Stimulated activated CD4-positive, alpha-beta T cell treated with anti-CD3 and anti-CD28 coated beads, TNF-alpha, amount 100 ng/mL, for 48 hours (primary cell): ENCODE data around the gene DCX.

Source experiments
- DNase-seq, 3 donors: peaks; one replicate each; pipeline ENCODE4 v3.0.0-alpha.2; 2020; ENCODE audit warnings: low read depth in 3 of 3

Gene DCX

DNA sequence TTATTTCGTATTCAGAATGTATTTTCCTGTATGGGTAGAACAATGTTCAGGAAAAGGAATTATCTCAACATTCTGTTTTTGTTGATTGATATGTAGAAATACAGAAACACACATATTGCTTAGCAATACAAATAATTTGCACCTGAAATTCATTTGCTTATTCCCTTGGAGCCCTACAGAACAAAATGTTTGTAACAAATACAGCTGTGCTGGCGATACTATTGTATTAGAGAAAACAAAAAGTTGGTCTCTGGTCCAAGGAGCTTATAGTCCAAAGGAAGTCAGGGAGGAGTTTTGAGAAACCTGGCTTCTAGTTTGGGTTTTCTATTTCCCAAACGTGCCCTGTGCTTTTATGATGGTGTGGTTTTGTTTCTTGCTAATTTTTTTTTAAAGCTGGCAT is 104.0 kb downstream of the DCX start:
- no peak for DNase-seq

DNA sequence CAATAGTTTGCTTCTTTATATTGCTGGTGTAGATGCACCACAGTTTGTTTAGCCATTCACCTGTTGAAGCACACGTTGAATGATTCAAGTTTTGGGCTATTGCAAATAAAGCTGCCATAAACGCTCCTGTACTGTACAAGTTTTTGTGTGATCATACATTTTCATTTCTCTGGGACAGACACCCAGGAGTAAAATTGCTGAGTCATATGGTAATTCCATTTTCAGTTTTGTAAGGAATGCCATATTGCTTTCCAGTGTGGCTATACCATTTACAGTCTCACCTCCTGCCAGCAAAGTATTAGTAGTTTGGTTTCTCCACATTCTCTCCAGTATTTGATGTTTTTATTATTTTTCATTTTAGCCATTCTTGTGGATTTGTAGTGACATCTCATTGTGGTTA is 109.7 kb downstream of the DCX start:
- no peak for DNase-seq

DNA sequence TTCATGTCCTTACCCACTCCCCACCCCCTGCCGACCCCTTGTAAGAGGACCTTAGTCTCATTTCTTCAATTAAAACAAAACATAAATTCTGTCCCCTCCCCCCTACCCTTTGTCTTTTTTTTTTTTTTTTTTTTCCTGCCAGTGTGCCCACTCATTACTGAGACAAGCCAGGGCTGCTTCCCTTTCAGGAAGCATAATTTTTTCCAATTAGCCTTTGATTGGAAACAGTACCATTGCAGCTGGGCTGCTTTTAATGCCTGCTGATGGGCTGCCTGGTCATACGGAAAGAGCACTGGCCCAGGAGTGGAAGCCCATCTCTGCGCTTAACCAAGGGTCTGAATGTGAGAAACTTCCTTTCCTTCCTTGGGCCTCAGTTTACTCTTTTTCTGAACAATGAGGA is 123.2 kb downstream of the DCX start:
- no peak for DNase-seq

DNA sequence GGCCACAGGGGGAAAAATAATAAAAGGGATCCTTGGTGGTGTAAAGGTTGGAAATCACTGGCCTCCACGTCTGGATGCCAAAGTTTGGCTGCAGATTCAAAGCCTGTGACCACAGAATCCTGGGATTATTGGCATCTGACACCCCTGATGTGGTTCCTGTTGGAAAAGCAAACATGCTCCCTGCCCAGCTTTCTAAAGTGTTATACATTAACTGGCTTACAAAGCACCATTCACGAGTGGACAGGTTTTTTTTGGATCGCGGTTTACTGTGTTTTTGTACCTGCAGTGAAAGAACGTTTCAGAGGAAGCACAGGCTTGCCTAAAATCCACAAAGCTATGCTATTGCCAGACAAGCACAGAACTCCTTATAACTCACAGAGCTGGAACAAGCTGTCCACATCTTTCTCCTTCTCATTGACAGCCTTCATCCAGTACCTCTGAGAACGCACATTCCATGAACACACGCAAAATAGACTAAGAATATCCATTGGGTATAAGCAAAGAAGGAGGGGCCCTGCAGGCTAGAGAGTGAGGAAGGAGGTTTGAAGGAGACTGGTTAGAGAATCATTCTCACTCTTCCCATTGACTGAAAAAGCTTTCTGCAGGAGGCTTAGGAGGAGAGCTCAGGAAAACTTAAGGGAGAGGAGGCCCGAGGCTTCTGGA is 127.2 kb downstream of the DCX start:
- no peak for DNase-seq

DNA sequence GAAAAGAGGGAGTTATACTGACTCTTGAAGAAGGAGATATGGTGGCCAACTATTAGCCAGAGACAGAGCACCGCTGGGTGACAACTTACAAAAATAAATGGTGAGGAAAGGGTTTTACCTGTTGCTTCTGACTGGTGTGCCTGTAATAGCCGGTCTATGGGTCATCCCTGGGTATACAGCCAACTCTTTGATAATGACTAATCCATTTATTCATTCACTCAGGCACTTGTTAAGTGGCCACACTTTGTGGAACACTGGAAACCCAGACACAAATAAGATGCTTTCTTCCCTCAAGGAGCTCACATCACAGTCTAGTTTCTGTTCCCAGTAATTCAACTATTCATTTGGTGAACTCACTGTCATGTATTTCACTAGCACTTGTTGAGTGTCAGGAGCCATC is 128.5 kb downstream of the DCX start:
- no peak for DNase-seq

DNA sequence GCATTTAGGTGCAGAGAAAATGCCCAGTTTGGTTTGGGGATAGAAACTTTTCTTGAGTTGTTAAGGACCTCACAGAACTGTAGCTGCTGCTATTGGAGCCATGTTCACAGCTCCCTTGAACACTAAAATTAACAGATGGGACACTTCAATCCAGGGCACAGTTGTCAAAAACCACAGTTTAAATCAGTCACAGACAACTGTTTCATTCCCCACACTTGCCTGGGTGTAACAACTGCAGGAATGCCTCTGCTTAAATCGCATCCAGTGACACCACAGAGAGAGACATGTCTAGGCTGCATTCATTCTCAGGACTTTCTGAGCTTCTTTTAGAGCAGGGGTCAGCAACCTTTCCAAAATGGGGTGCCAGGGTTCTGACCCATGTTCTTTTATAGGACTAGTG is 129.0 kb downstream of the DCX start:
- DNase-seq, result no peak

DNA sequence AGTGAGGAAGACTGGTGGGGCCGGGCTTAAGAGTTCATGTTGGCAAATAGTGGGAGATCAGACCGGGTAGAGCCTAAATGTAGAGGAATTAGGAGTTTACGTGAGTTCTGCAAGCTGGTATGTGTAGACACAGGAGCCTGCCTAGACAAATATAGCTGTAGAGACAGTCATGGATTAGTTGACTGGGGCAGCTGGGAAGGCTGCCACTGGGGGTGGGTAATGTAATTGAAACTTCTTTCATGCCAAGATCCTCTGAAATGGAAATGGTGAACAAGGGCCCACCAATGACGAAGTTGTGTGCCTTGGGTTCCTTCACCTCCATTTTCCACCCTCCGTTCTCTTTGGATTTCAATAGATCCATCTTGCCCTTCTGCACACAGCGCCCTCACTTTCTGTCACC is 129.9 kb downstream of the DCX start:
- DNase-seq, result no peak

DNA sequence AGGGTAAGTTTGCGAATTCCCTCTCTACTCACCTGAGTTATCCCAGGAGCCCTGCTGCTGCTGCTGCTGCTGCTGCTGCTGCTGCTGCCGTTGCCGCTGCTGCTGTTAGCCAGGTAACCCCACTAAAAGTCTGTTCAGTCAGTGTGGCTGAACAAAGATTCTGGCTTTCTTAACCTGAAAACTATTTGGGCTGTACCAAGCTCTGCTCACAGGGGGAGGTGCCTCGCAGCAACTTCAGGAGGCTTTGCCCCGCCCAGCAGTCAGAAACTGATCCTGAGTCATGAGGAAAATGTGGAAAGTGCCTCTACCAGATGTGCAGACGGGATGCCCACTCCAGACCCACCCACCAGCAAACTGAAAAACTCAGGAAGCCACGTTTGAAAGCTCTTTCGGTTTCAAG is 141.7 kb downstream of the DCX start, which contains the start of gene CAPN6:
Gene CAPN6 (minus strand): TSS at position 145 of the 400 bp plus-strand sequence. CDS start 6,547 bp downstream, outside the sequence.
- no peak for DNase-seq

DNA sequence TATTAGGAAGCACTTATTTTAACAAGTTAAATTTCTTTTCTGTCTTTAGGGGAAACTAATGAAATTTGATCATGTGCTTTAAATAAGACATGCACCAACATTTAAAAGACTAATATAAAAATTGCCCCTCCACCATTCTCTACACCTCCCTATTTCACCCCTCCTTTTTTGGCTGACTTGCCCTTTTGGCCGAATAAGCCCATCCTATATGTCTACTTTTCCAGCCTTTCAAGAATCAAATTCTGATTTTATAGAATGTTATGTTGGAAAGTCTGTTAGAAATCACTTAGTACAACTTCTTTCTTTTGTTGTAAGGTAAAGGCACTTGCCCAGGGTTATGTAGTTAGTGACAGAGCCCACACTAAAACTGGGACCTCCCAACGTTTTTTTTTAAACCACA is 143.5 kb downstream of the DCX start:
- no peak for DNase-seq

DNA sequence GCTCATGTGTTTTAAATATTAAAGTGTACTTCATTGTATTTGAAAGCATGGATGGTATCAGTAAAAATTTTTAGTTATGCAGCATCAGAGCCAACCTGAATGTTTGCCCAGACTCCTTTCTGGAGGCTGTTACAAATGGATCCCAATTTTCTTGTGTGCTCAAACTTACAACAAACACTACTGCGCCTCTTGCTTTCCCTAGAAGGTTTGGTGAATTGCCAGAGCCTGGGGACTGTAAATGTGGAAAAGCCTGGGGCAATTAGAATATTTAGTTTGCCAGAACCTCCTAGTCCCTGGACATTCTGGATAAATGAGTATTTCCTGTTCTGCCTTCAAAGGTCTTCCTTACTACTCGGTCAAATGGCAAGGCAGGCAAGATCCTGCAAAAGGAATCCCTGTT is 146.5 kb downstream of the DCX start:
- no peak for DNase-seq

DNA sequence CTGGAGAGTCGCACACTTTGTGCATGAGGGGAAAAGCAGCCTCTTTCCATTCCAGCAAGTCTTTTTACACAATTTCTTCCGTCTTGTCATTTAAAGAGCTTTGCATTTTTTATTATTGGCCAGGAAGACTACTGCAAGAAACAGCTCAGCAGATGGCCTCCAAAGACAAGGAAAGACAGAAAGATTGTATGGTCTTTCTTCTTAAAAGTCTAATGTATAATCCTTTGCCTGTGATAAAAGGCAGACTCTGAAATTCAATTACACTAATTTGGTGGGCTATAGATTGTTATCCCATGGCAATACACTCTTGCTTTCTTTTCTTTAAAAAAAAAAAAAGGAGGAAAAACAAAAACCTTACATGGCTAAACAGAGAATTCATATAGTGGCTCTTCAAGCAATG is 147.6 kb downstream of the DCX start:
- DNase-seq, result no peak

DNA sequence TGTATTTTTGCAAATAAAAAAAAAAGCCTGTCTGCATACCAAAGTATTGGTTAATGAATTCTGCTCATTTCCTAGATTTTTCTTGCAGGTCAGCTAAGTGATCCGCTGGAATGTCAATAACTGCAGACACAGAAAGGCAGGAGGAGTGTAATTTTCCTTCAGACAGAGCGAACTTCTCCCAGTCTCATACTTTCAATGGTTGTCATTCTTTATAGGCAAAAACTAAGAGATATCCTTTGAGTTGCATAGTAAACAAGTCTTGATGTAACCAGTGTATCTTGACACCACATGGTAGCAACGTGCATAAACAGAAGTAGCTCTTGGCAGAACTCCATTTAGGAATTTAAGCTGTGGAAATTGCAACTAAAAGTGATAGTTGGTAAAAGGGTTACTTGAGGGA is 149.9 kb downstream of the DCX start:
- no peak for DNase-seq

DNA sequence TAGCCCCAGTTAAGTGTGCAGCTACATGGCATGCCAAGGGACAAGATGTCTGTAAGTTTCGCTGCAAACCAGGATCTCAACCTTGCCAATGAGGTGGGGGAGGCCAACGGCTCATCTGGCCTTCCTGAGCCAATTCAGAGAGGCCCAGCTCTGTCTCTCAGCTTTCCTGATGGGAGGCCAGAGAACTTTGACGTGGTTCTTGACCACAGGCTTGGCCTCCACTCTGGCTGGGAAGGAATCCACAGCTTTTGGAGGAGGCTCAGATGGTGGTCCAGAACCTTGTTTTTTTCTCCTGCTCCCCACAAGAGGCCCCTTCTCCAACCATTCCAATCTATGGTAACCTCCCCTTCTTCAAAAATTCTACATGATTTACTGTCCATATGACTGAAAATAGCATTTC is 151.5 kb downstream of the DCX start:
- DNase-seq, result no peak

DNA sequence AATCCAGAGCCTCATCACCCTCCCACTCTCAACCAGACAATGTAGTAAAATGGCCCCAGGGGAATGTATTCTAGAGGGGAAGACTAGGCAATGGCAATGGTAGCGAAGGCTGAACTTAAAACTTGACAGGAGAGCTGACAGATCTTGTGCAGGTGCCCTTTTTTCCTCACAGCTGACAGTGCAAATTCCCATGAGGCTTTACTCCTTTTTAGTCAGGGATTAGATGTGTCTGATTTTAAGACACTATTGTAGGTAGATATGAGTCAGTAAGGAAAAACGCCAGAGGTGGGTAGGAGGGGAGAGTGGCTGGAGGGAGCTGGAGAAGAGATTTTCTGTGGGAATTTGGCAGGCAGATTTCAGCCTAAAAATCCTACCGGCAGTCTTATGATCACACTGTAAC is 152.4 kb downstream of the DCX start:
- DNase-seq, result no peak

DNA sequence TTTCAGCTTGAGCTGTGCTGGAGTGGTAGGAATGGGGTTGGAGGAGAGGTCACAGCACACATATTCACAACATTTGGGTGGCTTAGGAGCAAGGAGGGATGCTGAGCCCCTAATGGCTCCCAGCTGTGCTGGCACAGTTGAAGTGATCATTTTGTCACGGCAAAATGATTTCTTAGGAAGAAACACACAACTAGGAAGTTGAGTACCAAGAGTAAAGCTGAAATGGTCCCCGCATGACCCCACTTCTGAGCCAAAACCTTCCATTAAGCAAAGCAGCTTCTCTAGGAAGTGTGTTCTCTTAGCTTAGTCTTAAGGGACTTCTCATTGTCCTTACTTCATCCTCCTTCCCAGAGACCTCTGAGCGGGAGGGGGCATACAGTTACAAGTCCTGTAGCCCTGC is 154.3 kb downstream of the DCX start:
- DNase-seq, result no peak

DNA sequence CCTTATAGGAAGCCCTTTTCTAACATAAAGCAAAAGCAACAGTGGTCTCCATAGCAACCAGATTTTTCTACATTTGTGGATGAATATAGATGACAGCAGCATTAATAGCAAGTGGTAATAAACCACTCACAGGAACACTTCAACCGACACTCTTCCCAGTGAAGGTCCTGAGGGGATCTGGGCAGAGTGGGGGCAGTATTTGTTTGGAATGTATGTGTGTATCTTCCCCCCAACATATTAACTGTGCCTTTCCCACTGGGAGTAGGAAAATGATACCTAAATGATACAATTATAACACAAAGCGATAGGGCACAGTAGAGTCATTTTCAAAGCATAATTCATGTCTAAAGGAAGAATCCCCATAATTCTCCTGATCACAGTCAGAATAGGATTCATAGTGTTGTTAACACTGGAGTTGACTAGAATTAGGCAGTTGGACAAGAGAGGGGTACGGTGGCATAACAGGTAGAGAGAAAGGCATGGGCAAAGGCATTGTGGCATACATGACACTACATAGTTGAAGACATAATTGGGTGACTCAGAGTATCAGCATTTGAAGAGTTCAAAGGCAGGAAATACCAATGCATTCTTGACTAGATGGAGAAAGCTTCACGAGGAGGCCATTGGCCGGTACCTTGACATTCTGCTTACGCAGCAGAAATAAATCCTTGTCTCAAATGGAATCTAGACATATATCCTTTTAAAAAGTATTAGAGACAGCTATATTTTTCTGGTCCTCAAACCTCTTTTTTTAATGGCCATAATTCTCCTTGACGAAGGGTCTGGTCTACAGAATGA is 156.9 kb downstream of the DCX start:
- no peak for DNase-seq

DNA sequence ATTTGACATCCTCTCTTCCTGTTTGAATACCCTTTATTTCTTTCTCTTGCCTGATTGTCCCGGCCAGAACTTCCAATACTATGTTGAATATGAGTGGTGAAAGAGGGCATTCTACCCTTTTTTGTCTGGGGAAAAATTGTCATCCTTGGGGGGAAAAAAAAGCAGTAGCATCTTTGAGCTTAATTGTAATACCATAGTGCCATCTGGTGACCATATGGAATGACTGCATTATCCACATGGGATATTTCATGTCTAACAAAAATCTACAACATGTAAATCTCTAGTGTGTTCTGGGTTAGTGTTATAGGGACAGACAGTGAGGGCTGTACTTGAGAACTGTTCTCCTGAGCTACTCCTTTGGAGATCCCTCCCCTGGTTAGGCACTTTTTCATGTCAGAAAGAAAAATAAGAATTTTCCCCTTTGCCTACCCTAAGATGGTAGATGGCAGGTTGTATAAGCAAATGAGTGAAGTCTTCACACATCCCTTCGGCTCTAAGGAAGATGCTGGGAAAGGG is 167.7 kb downstream of the DCX start:
- DNase-seq, result no peak
